DMS 273 (cell line): Measurements from ENCODE around the gene NINJ1.
A peak's percentile ranks its signal among the peaks of the same experiment; 100 is the strongest.

Source experiments
- DNase-seq: peaks from one replicate; lab custom pipeline; 2025; ENCODE audit not compliant: unreplicated experiment; lab: John Stamatoyannopoulos, UW

Gene NINJ1

DNA sequence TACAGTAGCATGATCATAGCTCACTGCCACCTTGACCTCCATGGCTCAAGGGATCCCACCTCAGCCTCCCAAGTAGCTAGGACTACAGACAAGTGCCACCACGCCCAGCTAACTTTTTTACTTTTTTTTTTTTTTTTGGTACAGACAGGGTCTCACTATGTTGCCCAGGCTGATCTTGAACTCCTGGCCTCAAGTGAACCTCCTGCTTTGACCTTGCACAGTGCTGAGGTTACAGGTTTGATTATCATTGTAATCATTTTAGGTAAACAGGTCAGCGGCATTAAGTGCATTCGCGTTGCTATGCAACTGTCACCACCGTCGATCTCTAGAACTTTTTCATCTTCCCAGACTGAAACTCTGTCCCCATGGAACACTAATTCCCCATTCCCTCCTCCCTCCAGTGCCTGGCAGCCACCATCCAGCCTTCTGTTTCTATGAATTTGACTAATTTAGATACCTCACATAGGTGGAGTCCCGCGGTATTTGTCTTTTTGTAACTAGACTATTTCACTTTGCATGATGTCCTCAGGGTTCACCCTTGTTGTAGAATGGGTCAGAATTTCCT lies 43.9 kb downstream of the NINJ1 start:
- no peak for DNase-seq

DNA sequence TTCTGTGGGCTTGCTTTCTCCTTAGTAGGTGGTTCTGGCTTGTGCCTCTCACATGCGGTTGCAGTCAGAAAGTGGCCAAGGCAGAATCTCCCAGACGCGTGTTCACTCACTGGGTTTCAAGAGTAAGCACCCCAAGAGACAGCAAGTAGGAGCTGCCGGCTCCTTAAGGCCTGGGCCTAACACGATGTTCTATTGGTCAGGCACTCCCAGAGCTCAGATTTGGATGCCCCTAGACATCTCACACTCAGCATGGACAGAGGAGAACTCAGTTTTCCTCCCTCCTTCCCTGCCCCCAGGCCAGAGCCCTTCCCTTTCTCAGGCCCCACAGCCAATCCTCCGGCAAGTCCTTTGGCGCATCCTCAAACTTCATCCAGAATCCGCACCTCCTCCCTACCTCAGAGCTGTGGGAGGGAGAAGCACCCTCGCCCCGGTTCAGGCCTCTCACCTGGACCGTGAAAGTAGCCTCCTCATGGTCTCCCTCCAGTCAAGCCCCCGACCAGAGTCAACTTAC lies 44.5 kb downstream of the NINJ1 start:
- DNase-seq, result no peak

DNA sequence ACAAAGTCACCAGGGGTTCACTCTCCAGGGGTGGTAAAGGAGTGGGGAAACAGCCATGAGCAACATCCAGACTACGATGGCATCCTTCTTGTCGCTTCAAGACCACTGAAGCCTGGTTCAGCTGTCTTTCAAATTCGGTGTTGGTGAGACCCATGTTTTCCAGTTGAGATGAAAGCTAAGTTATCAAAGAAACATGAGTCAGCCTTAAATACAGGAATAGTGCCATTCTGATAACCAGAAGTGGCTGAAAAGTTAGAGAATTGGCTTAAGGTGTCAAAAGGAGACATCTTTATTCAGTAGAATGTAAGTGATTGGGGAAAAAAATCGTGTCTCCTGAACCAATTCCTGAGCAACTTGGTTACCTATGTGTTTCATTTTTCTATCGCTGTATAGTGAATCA lies 45.0 kb downstream of the NINJ1 start:
- no peak for DNase-seq

DNA sequence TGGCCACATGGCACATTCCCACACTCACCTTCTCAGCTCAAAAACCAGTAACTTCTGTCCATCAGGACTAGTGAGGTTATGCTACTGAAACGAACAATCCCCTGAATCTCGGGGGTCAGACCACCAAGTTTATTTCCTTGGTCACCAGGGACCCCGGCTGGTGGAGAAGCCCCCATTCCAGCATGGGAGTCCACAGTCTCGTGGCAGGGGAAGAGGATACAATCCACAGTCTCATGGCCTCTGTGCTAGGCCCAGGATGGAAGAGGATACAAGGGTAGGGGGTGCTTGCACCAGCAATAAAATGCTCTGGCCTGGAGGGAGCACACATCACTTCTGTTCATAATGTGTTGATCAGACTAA lies 45.4 kb downstream of the NINJ1 start:
- no peak for DNase-seq

DNA sequence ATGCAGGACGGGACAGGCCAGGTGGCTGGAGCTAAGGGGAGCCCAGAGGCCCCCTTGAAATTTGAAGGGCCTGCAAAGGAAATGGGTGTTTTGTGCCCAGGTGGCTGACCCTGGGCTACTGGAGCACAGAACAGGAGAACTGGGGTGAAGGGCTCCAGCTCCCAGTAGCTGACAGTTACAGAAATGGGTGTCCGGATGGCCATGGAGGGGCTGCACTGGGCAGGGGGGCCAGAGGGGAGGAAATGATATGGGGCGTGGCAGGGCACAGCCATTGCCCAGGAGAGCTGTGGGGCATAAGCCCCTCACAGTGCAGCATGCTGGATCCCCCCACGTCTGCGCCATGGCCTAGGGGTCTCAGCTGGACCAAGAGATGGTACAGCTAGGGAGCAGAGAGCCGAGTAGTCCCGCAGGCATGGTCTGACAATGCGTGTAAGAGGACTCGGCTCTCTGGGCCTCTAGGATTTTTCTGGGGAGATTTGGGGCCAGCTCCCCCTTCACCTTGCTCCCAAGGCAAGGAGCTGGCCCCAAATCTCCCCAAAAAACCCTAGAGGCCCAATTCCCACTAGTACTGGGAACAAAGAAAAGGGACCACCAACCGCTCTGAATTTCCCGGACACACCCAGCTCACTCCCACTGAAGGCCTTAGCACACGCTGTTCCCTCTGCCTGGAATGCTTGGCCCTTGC lies 45.9 kb downstream of the NINJ1 start:
- no peak for DNase-seq

DNA sequence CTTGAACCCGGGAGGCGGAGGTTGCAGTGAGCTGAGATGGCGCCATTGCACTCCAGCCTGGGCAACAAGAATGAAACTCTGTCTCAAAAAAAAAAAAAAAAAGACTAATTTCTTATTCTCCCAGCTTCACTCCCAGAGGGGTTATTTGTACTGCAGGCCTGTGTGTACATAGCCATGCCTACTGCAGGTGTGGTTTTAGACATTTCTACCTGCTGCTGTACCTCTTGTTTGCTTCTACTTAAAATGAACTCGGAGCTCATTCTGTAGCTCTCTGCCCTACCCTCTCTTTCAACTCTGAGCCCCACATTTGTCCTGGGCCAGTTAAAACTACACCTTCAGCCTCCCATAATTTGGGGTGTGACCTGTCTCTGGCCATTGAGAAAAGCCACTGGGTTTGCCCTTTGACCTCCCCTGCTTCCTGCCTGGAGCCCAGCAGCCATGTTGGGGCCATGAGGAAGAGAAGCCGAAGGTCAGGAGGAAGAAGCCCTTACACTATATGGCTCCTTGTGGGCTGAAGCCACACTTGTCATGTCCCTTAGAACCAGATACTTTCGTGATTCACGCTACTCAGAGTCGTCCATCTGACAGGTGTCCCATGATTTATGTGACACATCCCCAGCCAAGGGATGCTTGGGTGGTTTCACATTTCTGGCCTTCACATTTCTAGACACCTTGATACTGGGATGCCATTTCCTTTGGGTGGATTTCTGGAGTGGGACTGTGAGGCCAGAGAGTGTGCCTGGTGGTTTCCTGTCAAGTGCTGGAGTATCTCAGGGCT lies 47.4 kb downstream of the NINJ1 start:
- DNase-seq, result no peak

DNA sequence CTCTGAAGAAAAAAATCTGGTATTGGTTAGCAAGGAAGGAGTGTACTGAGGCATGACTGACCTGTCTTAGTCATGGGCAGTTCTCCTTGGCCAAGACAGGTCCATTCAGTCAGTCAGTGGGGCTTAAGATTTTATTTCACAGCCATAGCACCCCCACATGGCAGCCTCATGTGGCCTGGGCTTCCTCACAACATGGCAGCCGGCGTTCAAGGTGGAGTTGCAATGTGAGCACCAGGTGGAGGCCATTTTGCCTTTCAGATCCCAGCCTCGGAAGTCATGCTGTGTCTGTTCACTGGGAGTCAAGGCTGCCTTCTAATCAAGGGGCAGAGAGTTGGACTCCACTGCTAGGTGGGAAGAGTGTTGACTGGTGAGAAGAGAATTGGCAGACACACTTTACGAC lies 48.4 kb downstream of the NINJ1 start:
- DNase-seq, result no peak

DNA sequence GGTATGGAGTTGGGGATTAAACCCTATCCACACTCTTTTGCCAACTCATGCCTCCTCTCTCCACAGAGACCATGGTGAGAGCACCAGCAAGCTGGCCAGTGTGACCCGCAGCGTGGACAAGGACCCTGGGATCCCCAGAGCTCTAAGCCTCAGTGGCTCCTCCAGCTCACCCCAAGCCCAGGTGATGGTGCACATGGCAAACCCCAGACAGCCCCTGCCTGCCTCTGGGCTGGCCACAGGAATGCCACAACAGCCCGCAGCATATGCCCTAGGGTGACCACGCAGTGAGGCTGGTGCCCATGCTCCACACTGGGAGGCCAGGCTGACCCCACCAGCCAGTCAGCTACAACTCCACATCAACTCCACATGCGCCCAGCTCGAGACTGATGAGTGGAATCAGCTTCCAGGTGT lies 49.6 kb downstream of the NINJ1 start:
- no peak for DNase-seq

DNA sequence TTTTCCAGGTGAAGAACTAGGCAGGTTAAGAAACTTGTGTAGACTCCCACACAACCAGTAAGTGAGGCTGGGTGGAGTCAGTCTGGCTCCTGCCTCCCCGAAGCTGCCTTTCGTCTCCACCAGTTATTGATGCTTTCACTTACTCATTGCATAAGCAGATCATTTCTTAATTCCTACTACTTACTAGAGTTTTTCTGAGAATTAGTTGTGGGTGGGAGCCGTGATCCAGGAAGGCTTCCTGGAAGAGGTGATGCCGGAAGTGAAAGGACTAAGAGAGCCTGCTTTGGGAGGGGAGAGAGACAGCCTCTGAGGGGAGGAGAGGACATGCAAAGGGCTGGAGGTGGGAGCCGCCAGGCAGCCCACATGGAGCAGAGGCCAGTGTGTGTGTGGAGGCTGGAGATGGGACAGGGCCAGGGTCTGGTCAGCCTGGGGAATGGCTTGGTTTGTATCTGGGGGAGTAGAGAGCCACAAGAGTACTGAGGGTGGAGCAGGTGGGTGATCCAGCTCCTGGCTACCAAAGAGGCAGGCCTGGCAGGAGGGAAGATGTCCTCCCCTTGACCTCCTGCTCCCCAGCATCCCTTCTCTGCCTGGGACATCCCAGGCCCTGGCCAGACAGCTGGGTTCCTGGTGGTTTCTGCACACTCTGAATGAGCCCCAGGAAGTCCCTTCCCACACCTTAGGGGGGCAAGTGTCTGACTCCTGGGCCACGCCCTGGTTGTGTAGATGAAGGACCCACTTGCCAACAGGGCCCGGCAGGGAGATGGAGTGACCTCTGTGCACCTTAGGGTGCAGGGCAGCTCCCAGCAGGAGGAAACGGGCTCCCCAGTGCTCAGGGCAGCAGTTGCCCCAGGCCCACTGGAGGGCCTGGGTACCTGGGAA lies 50.2 kb downstream of the NINJ1 start:
- no peak for DNase-seq

DNA sequence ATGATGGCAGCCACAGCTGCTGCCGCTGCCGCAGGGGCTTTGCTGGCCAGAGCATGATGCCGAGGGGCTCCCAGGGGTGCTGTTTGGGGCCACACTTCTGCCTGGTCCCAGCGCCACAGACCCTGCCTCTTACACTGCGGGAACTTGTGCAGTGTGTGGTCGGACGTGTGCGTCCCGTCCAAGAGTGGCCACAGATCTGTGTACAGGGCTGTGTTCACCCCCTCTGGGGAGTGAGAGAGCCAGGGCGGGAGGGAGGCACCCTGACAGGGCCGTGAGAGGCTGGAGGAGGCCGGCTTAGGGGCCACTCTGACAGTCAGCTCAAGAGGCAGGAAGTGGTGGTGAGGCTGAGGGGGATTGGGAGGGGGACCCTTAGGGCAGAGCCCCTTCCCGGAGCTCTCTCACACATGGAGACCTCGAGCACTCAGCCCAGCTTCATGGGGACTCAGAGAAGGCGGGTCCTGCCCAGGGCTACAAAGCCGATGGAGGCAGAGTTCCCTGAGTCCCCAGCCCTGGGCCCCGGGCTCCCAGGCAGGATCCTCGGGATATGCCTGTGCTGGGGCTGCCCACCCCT lies 51.1 kb downstream of the NINJ1 start:
- no peak for DNase-seq

DNA sequence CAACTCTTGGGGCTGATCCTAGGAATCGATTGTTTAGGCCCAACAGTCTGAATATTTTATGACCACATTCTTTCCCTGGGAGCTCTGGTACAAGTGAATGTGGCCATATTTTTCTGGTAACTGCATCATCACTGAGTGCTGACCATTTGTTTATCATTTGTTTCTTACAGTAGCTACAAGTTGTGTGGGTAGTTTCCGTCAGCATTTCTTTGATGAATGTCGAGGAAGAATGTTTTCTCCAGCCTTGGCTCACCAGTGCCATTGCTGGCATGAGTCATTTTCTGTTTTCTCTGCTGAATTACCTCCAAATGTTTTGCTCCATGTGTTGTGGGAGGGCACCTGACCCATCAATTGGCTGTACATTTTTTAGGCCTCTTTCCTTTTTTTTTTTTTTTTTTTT lies 52.1 kb downstream of the NINJ1 start:
- DNase-seq, result no peak

DNA sequence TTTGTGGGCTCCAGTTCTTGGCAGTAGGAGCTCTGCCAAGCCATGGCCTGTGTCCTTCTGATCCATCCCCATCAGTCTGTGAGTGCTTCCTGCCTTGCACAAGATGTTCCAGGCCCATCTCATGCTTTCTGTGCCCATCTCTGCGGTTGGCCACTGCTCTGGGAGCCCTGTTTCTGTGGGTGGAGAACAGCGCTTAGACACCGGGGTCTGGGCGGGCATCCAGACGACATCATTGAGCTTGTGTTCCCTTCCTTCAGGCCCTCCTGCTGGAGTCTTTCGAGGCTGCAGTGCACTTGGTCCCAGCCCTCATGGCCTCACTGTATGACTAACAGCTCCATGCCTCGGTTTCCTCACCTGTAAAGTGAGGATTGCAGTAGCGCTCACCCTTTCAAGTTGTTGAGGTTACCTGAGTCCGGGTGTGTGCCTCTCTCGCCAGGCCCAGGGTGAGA lies 52.9 kb downstream of the NINJ1 start:
- DNase-seq, result no peak

DNA sequence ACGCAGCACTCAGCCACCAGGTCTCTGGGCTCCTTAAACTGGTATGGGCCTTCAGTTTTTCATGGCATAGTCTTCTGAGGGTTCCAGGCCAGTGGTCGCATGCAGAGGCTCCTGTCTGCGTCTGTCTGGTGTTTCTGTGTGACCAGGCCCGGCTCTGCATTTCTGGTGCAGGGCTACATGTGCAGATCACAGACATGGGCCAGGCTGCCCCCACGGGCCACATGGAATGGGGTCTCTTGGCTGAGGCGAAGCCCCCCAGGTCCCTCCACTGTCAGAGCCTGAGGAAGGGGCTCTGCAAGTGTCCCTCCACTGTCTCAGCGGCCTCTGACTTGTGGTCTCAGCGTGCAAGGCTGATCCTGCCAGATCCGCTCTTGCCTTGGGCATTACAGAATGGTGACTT lies 53.6 kb downstream of the NINJ1 start:
- no peak for DNase-seq

DNA sequence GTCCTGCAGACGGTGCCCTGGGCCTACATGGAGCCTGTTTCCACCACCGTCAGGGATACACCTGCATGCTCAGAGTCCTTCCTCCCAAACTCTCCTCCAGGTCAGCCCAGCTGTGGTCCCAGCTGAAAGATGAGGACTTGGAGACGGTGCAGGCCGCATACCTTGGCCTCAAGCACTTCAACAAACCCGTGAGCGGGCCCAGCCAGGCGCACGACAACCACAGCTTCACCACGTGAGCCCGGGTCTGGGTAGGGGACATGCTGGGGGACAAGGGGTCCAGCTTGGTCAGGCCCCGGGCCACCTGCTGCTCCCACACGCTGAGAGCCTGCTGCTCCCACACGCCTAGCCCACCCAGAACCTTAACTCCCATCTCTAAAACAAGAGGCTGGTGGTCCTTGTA lies 54.7 kb downstream of the NINJ1 start:
- DNase-seq, result no peak

DNA sequence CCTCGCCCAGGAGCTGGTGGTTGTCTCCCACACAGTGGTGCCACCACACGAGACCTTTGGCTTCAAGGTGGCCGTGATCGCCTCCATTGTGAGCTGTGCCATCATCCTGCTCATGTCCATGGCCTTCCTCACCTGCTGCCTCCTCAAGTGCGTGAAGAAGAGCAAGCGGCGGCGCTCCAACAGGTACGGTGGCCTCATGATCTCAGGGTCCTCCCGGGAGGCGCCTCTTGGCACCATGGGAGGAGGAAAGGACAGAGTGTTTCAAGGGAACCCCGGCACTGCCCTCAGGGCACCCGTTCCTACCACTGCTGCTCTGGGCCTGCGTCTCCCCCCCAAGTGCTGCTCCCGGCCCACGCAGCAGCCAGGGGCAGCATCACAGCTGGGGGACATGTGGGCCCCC lies 56.2 kb downstream of the NINJ1 start:
- no peak for DNase-seq

DNA sequence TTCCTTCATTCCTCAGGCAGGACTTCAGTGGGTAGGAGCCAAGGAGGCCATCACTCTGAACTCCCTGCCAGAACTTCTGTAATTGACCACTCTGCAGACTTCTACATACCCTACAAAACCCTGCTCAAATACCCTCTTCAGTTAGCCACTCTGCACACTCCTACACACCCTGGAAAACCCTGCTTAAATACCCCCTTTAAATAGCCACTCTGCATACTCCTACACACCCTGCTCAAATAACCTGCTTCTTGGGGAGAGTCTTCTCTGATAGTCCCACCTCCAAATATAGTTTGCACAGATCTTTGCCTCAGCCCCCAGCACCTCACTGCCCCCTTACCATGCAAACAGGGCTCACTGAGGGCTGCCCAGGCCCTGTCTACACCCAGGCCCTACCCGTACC lies 56.7 kb downstream of the NINJ1 start:
- no peak for DNase-seq

DNA sequence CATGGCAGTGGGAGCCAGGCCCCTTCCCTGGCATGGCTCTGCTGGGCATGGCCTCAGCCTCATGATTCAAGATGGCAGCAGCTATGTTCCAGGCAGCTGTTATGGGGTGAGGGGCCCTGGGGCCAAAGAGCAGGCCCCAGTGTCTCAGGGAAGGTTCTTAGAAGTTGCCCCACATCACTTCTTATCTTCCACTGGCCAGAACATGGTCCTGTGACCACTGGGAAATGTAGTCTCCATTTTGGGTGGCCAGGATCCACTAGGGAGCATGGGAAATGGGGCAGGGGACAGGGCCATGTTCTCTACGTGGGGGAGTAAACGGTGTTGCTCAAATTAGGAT lies 57.3 kb downstream of the NINJ1 start:
- DNase-seq, result no peak

DNA sequence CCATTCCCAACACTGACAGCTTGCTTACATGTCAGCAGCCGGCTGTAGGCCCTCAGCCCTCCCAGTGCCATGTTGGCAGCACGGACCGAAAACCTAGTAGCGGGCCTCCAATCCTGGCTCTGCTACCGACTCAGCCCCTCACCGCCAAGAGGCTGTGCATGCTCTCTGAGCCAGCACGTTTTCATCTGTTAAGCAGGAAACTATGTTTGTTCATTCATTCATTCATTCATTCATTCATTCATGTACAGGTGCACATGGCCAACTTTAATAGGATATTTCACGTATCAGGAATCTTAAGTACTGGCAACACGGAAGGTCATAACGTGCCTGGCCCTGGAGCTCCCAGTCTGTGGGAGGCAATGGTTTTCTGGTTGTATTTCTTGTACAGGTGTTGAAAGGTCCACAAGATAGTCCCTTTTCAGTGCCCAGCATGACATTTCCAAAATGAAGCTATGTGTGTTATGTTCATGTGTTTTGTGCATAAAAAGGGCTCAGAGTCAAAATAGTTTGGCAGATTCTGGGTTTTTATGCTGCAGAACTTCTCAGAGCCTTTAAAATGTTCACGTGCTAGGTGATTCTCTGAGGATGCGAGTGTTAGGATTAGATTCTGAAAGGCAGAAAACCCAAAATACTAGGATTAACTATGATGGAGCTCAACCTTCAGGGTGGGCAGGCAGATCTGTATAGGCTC lies 57.8 kb downstream of the NINJ1 start:
- no peak for DNase-seq

DNA sequence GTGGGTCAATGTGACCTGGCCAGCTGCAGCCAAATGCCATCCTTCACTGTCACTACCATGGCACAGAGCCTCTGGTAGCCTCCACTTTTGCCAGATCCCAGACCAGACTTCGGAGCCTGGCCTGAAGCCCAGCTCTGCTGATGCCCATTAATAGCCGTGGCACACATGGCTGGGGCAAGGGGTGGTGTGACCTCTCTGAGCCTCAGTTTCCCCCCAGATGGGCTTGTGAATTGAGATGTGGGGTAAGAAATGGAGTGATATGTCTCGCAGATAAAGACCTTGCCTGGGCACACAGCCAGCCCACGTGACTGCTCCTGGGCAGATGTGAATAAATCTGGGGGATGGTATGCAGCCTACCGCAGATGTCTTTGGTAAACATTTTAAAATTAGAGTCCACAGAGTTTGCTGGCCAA lies 61.7 kb downstream of the NINJ1 start:
- DNase-seq, result peak; percentile 82
